NCI-H748 treated with DMSO at 0.1 percent for 48 hours (cell line): Measurements from ENCODE around the gene GABBR2.

Experiments
- DNase-seq: peaks from one replicate; lab custom pipeline; 2025; lab: John Stamatoyannopoulos, UW

Gene GABBR2

GRCh38 chr9:98370300-98370975, 338.3 kb downstream of the GABBR2 start:
- no peak for DNase-seq

- no peak for DNase-seq
Observed at GRCh38 chr9:98369896-98370295, 338.8 kb downstream of the GABBR2 start.

GRCh38 chr9:98369471-98369870, 339.3 kb downstream of the GABBR2 start:
- no peak for DNase-seq

- DNase-seq, result no peak
Observed at GRCh38 chr9:98369066-98369425, 339.7 kb downstream of the GABBR2 start.

GRCh38 chr9:98368366-98369065, 340.2 kb downstream of the GABBR2 start:
- no peak for DNase-seq

- no peak for DNase-seq
Observed at GRCh38 chr9:98367923-98368322, 340.8 kb downstream of the GABBR2 start.

GRCh38 chr9:98367371-98367900, 341.3 kb downstream of the GABBR2 start:
- no peak for DNase-seq

- no peak for DNase-seq
Observed at GRCh38 chr9:98365781-98366180, 343.0 kb downstream of the GABBR2 start.

- DNase-seq, result no peak
Observed at GRCh38 chr9:98365227-98365669, 343.5 kb downstream of the GABBR2 start.

GRCh38 chr9:98364086-98364485, 344.6 kb downstream of the GABBR2 start:
- no peak for DNase-seq

GRCh38 chr9:98363644-98364043, 345.1 kb downstream of the GABBR2 start:
- DNase-seq, result no peak

GRCh38 chr9:98362624-98363252, 346.0 kb downstream of the GABBR2 start:
- DNase-seq, result no peak

GRCh38 chr9:98361645-98362044, 347.1 kb downstream of the GABBR2 start:
- no peak for DNase-seq

- DNase-seq, result no peak
Observed at GRCh38 chr9:98360176-98360708, 348.5 kb downstream of the GABBR2 start.

- no peak for DNase-seq
Observed at GRCh38 chr9:98359569-98359968, 349.2 kb downstream of the GABBR2 start.

- DNase-seq, result no peak
Observed at GRCh38 chr9:98357921-98358535, 350.7 kb downstream of the GABBR2 start.

GRCh38 chr9:98356953-98357690, 351.6 kb downstream of the GABBR2 start:
- DNase-seq, result no peak

- no peak for DNase-seq
Observed at GRCh38 chr9:98356326-98356725, 352.4 kb downstream of the GABBR2 start.

- DNase-seq, result no peak
Observed at GRCh38 chr9:98351370-98351769, 357.4 kb downstream of the GABBR2 start.

GRCh38 chr9:98347642-98348041, 361.1 kb downstream of the GABBR2 start:
- DNase-seq, result no peak

GRCh38 chr9:98345011-98345410, 363.7 kb downstream of the GABBR2 start:
- no peak for DNase-seq

- DNase-seq, result no peak
Observed at GRCh38 chr9:98344581-98344980, 364.2 kb downstream of the GABBR2 start.
